A673 (cell line): ENCODE data around the gene METTL18. TPM values are rescaled to one million over a fixed set of nuclear protein-coding genes. Genes with fewer than 3 reads are reported as not detected.
A peak's percentile ranks its signal among the peaks of the same experiment; 100 is the strongest.

Experiments
- BruUV-seq: library from RNA; stranded (reverse); fragments of 400-500 nt; replicated peaks from 2 replicates; lab custom pipeline; 2021; lab: Mats Ljungman, UMichigan
- CTCF ChIA-PET: fragments of 300-600 bp; sonication (Branson Sonifier 250); formaldehyde crosslinking; loops from one replicate; lab custom pipeline; 2022; ENCODE audit warnings: antibody characterized with exemption; lab: Charles Lee
- POLR2A ChIA-PET: fragments of 300-600 bp; sonication (Branson Sonifier 250); formaldehyde crosslinking; loops from one replicate; lab custom pipeline; 2022; ENCODE audit warnings: antibody characterized with exemption; ENCODE audit not compliant: low non-redundant PET; lab: Charles Lee
- DNase-seq: peaks from one replicate; pipeline ENCODE4 v3.0.0-alpha.2; 2015; ENCODE audit warnings: low spot score
- H3K27ac ChIP-seq: fragments of 200-600 bp; sonication (generic); 2 replicates; pipeline ENCODE4 v1.5.1; 2016; ENCODE audit warnings: mixed run types, low read depth, mild to moderate bottlenecking, mixed read lengths, antibody characterized with exemption, low read length; ENCODE audit not compliant: poor library complexity, severe bottlenecking
- H3K27me3 ChIP-seq: fragments of 200-600 bp; sonication (generic); replicated peaks from 2 replicates; pipeline ENCODE4 v1.6.1; 2017; ENCODE audit warnings: mixed run types, low read depth, mild to moderate bottlenecking, mixed read lengths, antibody characterized with exemption, low read length; ENCODE audit not compliant: insufficient read depth, poor library complexity
- H3K36me3 ChIP-seq: fragments of 200-600 bp; sonication (generic); 2 replicates; pipeline ENCODE4 v1.6.1; 2016; ENCODE audit warnings: mixed run types, mild to moderate bottlenecking, mixed read lengths, antibody characterized with exemption, low read length; ENCODE audit not compliant: insufficient read depth, poor library complexity, severe bottlenecking
- H3K4me1 ChIP-seq: fragments of 200-600 bp; sonication (generic); 2 replicates; pipeline ENCODE4 v1.6.1; 2017; ENCODE audit warnings: mixed run types, mild to moderate bottlenecking, mixed read lengths, antibody characterized with exemption, low read length; ENCODE audit not compliant: insufficient read depth, poor library complexity, severe bottlenecking
- H3K4me3 ChIP-seq: fragments of 200-600 bp; sonication (generic); 2 replicates; pipeline ENCODE4 v1.5.1; 2016; ENCODE audit warnings: low read depth, mixed run types, mild to moderate bottlenecking, mixed read lengths, low read length; ENCODE audit not compliant: poor library complexity, severe bottlenecking
- H3K9me3 ChIP-seq: fragments of 200-600 bp; sonication (generic); 2 replicates; pipeline ENCODE4 v1.6.1; 2016; ENCODE audit warnings: mixed run types, low read depth, mild to moderate bottlenecking, mixed read lengths, antibody characterized with exemption, low read length; ENCODE audit not compliant: poor library complexity, severe bottlenecking
- CTCF ChIP-seq: fragments of 300-800, 200-600 bp; sonication (generic); conservative IDR thresholded peaks from 2 replicates; pipeline ENCODE4 v1.5.1; 2017; ENCODE audit warnings: low read depth, mild to moderate bottlenecking, antibody characterized with exemption, low read length, moderate library complexity, mixed read lengths
- EZH2 ChIP-seq: fragments of 200-600 bp; sonication (generic); IDR thresholded peaks from 2 replicates; pipeline ENCODE4 v1.6.1; 2017; ENCODE audit warnings: borderline replicate concordance, low read depth, mild to moderate bottlenecking, mixed read lengths, antibody characterized with exemption, low read length; ENCODE audit not compliant: poor library complexity, severe bottlenecking
- intact Hi-C: fragments of 100-400 bp; cut with micrococcal nuclease; formaldehyde crosslinking; loops from one replicate; pipeline ENCODE4 v1.10.0; 2022; ENCODE audit not compliant: unreplicated experiment
- total RNA-seq: library from RNA; stranded (reverse); gene quantifications from 2 replicates; pipeline ENCODE4 v1.2.3, GENCODE V29; 2021

METTL18 gene
- total RNA-seq, 1 experiment from 2014 or later: 6.3 TPM

- no peak for DNase-seq
- Histone ChIP-seq H3K36me3 (no peaks in the 10 kb centered on the region), H3K27me3 (no peaks in the 10 kb centered on the region), H3K4me1 (peaks cover 13% of the 10 kb centered on the region), H3K27ac (no peak overlapping the region), H3K9me3 (no peaks in the 10 kb centered on the region), H3K4me3 (peak overlapping the region; percentile 75)
- TF ChIP-seq CTCF (no peak), EZH2 (no peak)
- ChIA-PET POLR2A (no interaction called here), CTCF (no interaction called here)
- intact Hi-C loops: no loop called here
- no TSS peak for BruUV-seq
Measured at GRCh38 chr1:169796274-169796810, 1.6 kb upstream of the METTL18 start.

GRCh38 chr1:169795687-169796086 lies 980 bp upstream of the METTL18 start:
- Histone ChIP-seq H3K27ac (peak overlapping the region; percentile 90), H3K27me3 (no peaks in the 10 kb centered on the region), H3K4me1 (peaks cover 13% of the 10 kb centered on the region), H3K4me3 (peak overlapping the region; percentile 75), H3K9me3 (no peaks in the 10 kb centered on the region), H3K36me3 (no peaks in the 10 kb centered on the region)
- DNase-seq: peak; percentile 20
- TF ChIP-seq EZH2 (no peak), CTCF (no peak)
- no TSS peak for BruUV-seq
- ChIA-PET POLR2A (no interaction called here), CTCF (no interaction called here)
- intact Hi-C loops: no loop called here

DNA sequence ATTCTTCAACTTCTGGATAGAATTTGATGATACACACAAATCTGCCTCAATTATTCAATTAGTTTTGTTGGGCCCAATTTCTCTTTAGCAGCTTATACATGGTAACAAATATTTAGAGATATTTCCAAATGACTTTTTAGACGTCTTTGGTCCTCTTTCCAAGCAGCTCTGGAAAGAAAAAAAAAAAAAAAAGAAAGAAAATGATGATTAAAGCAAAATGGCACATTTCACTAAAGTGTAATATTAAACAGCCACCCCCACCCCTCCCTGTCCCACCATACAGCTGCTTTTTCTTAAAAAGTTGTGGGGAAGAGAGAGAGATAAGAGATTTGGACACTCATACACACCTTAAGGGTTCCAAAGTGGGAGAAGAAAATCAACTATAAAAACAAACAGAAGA lies 977 bp downstream of the METTL18 start:
- intact Hi-C loops: no loop called here
- Histone ChIP-seq H3K36me3 (no peaks in the 10 kb centered on the region), H3K27me3 (no peaks in the 10 kb centered on the region), H3K4me1 (peaks cover 13% of the 10 kb centered on the region), H3K9me3 (no peaks in the 10 kb centered on the region), H3K4me3 (peak overlapping the region; percentile 75), H3K27ac (peak overlapping the region; percentile 90)
- TF ChIP-seq EZH2 (no peak), CTCF (no peak)
- no peak for DNase-seq
- BruUV-seq: no TSS peak
- CTCF ChIA-PET: no interaction called here
- POLR2A ChIA-PET: no interaction called here
